ENCODE data around the gene DYNLRB2.

DNA sequence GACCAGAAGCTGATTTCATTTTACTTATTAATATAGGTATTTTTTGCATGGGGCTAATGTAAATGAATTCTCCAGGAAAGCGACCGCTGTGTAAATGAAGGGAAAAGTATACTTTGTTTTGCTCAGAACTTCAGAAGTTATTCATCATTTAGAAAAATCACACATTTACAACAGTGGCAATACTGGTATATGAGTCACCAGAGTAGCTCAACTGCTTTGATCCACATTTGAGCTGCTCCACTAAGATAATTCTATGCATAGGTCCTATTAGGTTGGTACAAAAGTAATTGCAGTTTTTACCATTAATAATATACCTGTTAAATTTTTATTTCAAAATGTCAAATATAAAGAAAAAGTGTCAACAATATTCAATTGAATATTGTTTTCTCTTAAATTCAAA lies 22.9 kb upstream of the DYNLRB2 start:
- TF ChIP-seq, protein P1, sequence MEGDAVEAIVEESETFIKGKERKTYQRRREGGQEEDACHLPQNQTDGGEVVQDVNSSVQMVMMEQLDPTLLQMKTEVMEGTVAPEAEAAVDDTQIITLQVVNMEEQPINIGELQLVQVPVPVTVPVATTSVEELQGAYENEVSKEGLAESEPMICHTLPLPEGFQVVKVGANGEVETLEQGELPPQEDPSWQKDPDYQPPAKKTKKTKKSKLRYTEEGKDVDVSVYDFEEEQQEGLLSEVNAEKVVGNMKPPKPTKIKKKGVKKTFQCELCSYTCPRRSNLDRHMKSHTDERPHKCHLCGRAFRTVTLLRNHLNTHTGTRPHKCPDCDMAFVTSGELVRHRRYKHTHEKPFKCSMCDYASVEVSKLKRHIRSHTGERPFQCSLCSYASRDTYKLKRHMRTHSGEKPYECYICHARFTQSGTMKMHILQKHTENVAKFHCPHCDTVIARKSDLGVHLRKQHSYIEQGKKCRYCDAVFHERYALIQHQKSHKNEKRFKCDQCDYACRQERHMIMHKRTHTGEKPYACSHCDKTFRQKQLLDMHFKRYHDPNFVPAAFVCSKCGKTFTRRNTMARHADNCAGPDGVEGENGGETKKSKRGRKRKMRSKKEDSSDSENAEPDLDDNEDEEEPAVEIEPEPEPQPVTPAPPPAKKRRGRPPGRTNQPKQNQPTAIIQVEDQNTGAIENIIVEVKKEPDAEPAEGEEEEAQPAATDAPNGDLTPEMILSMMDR (IDR thresholded peaks at IDR 0.05; ENCODE audit: low read length) = no peak
- no peak for TF ChIP-seq EZH2 (IDR thresholded peaks at IDR 0.05; ENCODE audit: borderline replicate concordance, low read length)
